ENCODE data around the gene KDM4C.

- TF ChIP-seq CTCF (IDR thresholded peaks at IDR 0.05), result no peak
- no peak for TF ChIP-seq POLR2A (IDR thresholded peaks at IDR 0.05)
These were observed 30.6 kb downstream of the KDM4C start for GRCh38 chr9:6788162-6789016.
